GM19395 (cell line): Measurements from ENCODE around the gene MYRIP.
A peak's percentile ranks its signal among the peaks of the same experiment; 100 is the strongest.

Experiments used
- ATAC-seq: cut with Tn5 transposase; IDR thresholded peaks from one replicate; pipeline ENCODE4 v1.9.1; 2021; ENCODE audit warnings: mild to moderate bottlenecking, moderate library complexity; ENCODE audit not compliant: unreplicated experiment

MYRIP gene

DNA sequence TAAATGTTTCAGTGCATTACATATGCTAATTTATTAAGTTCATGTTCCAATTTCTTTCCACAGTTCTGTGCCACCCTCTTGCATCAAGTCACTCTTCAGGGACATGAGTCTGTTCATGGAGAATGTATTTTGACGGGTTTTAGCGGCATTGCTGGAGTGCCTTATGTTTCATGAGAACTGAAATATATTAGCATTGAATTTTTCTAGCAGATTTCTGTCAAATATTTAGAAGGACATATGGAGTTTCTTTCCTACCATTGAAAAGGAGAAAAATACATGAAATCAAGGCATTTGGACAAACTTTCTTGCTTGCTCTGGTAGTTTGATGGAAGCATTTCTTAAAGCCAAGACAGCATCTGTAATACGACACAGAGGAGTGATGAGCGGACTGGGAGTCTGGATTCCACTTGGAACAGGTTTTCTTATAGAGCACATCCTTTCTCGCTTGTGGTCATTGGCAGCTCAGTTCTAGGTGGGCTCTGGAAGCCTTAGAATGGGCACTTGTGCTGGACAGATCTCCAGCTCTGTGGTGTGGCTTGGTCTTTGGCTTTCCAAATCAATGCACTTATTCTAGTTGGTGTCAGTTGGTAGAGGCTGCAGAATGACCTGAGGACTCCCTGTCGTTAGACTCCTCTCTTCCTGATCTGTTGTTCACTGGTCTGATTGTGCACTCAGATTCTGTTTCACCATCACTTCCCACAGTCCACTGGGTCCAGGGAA is 415.5 kb downstream of the MYRIP start:
- ATAC-seq, result no peak

DNA sequence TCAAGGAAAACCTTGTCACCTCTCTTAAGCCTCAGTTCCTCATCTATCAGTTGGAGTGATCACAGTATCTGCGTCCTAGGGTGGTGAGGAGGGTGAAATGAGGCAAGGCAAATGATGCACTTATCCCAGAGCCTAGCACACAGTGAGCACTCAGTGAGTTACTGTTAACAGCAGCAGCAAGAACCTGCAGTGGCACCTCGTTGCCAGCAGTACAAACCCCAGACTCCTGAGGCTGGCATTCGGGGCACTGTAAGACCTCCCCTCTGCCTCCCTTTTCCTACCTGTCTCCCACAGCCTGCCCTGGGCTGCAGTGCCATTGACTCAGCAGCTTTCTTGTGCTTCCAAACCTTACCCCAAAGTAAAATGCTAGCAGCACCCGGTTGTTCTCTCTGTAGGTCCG is 417.2 kb downstream of the MYRIP start:
- ATAC-seq, result no peak

DNA sequence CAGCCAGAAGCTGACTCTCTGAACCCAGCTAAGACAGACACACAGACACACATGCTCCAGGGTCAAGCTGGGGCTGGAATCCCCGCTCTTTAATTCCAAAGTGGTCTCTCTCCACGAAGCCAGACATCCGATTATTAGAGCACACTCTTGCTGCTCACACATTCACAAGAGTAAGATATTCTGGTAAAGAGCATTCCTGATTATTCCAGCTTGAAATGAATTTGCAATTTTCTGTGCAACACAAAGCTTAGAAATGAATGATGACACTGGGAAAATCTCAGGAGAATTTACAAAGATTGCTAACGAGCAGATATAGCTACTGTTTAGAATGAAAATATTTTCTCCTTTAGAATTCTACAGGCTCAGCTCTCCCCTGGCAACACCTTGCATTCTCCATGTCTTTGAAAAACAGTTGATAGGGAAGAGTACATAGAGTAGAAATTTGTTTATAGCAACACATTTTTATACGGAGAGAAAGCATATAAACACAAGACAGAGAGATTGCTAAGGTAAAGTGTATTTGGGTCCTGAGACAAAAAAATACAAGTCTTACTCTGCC is 419.5 kb downstream of the MYRIP start:
- ATAC-seq, result no peak

- peak; percentile 66 for ATAC-seq
Observed at GRCh38 chr3:40229386-40229785, 420.0 kb downstream of the MYRIP start.

DNA sequence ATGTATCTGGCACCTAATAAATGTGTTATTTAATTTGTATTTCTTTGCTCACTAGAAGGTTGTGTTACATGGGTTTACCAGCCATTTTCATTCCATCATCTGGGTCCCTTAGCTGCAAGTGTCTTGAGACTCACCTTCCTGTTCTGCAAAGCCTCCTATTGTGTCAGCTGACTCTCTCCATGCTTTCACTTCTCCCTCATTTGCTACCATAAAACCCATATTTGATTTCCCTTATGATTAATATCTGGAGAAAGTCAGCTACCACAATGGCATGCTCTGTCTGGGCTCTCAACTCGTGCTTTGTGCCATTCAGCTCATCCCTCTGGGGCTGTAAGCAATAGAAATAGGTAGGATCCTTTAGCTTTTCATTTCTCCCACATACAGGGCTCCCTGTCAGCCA is 420.6 kb downstream of the MYRIP start:
- no peak for ATAC-seq

GRCh38 chr3:40230382-40230781 is 421.0 kb downstream of the MYRIP start:
- no peak for ATAC-seq

GRCh38 chr3:40232626-40233025 is 423.2 kb downstream of the MYRIP start:
- no peak for ATAC-seq

DNA sequence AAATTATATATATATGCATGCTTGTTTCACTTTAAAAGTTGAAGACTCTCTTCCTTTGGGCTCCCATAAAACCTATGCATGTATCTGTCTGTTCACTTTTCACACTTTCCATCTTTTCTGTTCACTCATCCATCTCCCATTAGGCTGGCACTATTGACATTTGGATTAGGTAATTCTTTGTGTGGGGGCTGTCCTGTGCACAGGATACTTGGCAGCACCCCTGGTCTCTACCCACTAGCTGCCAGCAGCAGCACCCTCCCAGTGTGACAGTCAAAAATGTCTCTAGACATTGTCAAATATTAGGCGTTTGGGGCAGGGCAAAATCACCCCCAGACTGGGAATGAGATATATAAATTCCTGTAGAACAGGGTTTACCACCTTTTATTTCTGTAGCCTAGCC is 427.8 kb downstream of the MYRIP start:
- ATAC-seq, result no peak

GRCh38 chr3:40237889-40238571 is 428.6 kb downstream of the MYRIP start:
- no peak for ATAC-seq

DNA sequence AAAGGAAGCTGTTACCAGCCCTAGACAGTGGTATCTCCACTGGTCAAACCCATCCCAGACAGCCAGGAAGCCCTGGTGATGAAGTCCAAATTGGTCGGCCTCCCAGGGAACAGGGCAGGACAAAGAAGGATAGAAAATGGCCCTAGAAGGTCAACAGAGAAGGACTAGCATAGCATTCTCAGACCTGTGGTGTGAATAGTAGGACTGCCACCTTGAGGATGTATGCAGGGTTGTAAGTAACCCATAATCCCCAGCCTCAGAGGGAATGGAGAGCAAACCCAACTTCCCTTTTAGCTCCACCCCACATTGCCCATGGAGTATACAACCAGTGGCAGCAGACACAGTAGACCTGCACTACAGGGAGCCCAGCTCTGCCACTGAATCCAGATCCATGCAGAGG is 431.5 kb downstream of the MYRIP start:
- ATAC-seq, result no peak

DNA sequence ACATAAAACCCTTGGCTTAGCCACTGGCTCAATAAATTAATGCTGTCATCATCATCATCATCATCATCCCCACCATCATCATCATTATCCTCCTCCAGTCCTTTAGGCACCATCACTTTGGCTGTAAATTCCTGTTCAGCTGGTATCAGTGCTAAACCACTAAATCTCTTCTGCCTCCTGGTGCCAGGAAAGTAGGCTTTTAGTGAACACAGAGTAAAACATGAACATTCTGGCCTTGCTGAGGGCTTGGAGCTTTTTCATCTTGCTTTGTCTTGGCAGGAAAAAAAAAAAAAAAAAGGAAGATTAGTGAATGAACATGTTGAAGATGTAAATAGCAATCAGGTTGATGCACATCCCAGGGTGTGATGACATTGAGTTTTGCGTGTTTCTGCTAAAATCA is 432.8 kb downstream of the MYRIP start:
- no peak for ATAC-seq

DNA sequence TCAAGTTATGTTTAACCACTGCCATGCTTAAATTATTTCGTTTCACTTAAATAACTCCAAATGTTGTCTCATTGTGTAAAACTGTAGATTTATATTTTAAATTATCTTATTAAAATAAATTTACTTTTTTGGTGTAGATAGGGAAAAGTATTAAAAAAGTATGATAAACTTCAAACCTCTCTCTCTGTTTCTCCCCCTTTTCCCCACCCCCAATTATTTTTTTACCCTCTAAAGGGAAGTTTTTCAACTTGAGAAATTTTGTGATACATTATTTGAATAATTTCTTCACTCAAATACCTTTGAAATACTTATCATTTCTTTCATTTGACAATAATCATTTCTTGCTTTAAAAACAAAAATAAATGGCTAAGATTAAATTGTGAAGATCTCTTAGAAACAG is 433.2 kb downstream of the MYRIP start:
- ATAC-seq, result no peak

GRCh38 chr3:40243056-40243455 is 433.6 kb downstream of the MYRIP start:
- ATAC-seq, result no peak

DNA sequence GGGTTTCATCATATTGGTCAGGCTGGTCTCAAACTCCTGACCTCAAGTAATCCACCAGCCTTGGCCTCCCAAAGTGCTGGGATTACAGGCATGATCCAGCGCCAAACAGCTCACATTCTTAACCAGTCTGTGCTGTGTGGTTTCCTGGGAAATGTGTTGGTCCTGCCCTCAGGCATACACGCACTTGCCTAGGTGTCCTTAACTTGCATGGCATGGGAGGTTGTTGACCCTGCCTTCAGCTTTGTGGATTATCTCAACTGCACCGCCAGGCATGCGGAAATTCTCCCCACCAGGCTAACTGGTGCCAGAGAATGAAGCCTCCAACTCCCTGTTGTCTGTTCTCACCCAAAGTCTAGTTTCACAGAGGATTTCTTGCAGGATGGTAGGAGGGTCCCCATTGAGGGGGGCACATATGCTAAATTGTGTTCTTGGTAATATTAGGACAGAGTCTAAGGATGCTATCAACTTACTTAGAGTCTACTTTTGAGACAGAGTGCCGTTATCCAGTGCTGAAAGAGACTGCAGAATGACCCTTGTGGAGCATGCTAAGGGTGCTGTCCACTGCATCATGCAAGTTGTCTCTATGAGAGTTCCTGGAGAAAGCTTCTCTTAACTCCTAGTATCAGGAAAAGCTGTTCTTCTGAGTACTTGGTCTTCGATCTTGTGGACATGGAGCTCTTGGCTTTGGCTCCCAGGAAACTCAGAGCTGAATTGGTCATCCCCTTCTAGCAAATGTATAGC is 438.5 kb downstream of the MYRIP start:
- no peak for ATAC-seq

- no peak for ATAC-seq
Observed at GRCh38 chr3:40248591-40248990, 439.2 kb downstream of the MYRIP start.

GRCh38 chr3:40249168-40249567 is 439.8 kb downstream of the MYRIP start:
- ATAC-seq, result no peak

DNA sequence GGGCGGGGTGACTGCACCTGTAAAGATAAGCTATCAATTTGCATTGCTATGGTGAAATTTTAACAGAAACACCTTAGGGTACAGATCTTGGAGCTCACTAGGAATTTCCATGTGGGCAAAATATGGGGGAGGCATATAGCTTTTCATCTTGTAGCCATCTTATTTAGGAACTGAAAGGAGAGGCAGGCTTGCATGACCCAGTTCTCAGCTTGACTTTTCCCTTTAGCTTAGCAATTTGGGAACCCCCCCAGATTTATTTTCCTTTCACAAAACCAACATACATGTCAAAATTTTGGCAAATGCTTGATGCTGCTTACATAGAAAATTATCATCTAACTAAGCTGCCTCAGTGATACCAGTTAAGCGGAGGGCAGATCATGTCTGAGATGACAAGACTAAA is 445.1 kb downstream of the MYRIP start:
- no peak for ATAC-seq

DNA sequence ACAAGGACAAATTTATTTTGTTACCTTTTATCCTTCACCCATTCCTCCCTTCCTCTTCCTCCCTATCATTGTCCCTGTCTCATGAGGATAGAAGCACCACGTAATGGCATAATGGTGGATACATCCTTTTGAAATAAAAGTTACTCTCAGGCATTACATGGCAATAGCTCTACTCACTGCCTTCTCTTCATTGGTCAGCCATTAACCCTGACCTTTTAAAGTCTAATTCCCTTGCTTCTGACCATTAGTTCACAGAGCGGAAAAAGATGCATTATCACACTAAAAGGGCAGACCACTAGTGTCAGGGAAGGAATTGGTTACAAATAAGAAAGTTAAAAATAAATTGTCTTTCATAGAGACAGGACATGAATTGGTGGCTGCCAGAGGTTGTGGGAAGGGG is 445.5 kb downstream of the MYRIP start:
- ATAC-seq, result no peak

- no peak for ATAC-seq
Observed at GRCh38 chr3:40255532-40255931, 446.1 kb downstream of the MYRIP start.

GRCh38 chr3:40258064-40258463 is 448.7 kb downstream of the MYRIP start:
- no peak for ATAC-seq

- ATAC-seq, result no peak
Observed at GRCh38 chr3:40258555-40258954, 449.1 kb downstream of the MYRIP start.

DNA sequence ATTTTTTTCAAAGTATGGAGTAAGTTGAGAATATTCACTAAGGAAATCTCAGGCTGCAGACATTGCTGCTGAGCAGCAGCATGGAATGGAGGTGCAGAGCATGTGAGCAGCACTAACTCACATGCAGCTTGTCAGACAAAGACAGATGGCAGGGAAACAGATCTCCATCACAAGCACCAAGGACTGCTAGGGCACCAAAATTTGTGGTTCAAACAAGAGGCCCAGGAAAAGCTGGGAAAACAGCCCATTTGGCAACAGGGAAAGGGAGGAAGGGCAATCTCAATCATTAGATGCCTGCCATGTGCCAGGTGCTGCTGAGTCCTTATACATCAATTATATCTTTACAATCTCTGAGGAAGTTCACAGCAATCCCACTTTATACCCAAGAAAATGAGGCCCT is 452.9 kb downstream of the MYRIP start:
- ATAC-seq, result no peak
